Measurements from ENCODE around the gene MAEA.

Gene MAEA

GRCh38 chr4:1305781-1306455 is 16.2 kb downstream of the MAEA start:
- peak; percentile 32 for DNase-seq

- DNase-seq: no peak
These were observed 18.5 kb downstream of the MAEA start for GRCh38 chr4:1307951-1308735.

DNA sequence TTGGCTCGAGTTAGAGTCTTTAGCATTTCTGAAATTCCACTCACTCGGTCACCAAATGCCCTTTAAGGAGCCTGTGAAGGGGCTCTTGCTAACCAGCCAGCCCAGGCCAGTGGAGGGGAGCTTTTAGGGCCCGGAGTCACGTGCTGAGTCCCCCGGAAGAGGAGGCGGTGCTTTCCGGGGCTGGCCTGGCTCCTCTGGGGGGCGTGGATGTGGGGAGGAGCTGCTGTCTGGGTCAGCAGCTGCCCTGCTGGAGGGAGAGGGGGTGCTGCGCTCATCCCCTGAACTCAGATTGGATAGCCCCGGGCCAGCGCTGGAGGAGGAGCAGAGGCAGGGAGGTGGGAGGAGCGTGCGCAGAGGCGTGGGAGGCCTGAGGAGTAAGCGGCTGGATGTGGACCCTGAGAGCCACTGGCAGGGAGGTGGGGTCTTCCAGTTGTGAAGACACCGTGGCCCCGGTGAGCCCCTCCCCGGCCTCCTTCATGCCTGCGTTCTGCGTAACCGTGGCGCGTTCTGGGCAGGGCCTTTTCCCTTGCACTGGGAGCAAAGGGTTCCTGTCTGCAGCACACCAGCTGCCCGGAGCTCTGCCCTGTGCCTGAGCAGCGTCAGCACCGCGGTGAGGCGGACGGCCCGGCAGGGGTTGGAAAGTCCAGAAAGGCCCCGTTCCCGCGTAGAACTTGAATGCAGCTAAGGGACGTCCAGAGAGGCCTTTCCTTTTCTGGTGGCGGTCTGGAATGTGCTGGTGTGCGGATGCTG is 19.7 kb downstream of the MAEA start:
- peak; percentile 68 for DNase-seq

- no peak for DNase-seq
These were observed 20.5 kb downstream of the MAEA start for GRCh38 chr4:1310031-1310795.

DNA sequence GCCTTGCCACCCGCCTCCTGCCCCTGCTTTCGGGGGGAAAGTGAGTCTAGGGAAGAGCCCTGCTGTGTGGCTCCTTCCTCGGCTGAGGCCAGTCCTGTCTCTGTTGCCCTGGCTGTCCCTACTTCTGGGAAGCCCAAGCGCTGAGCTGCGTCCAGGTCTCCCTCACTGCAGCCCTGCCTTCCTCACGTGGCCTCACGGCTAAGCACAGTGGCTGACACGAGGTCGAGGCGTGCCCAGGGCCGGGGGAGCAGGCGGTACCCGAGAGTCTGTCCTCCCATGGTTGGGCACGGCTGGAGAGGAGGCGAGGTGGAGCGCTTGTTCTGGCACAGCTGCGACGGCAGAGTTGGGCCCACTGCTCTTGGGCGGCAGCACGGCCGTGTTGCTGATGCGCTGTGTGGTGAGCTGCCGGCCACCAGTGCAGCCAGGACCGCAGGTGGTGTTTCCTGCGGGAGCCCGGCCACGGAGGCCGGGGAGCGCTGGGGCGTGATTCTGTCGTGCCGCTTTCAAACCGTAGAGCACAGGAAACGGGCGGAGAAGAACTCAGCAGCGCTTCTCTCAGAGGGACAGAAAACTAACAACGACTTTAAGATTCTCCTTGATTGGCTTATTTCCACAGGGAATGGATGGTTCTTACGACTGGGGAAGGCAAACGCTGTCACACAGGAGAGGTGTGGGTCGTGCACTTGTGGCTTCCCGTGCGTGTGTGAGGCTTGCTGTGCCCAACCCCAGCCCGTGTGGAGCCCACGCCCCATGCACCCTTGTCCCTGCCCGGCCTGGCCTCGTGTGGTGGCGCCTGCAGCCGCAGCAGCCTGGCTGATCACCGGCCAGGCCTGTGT is 21.3 kb downstream of the MAEA start:
- peak; percentile 24 for DNase-seq

DNA sequence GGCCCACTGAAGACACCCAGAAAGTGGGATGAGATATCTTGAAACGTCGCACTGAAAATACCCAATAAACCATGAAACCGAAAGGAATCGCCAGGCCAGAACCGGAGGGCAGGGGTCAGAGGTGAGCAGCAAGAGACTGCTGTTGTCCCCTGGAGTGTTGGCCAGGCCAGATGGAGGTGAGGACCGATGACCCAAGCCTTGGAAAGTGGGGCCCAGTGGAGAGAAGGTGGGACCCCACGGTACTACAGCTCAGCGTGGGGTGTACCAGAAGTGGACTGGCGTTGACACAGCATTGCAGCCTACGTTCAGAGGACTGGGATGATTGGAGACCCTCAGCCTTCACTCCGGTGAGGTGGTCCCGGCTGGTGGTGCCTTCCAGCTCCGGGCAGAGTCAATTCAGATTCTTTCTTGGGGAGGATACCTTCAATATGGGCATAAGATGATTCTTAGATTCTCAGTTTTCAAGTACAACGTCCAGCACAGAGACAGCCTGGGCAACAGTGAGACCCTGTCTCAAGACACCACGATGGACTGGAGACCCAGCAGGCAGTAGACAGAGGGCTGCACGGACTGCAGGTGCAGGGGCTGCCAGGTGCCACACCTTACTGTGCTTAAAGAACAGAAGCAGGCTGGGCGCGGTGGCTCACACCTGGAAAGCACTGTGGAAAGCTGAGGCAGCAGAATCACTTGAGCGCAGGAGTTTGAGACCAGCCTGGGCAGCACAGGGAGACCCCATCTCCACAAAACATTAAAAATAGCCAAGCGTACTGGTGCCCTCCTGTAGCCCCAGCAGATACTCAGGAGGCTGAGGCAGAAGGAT is 23.3 kb downstream of the MAEA start:
- DNase-seq: no peak

GRCh38 chr4:1315306-1315705 is 25.6 kb downstream of the MAEA start:
- DNase-seq: no peak

DNA sequence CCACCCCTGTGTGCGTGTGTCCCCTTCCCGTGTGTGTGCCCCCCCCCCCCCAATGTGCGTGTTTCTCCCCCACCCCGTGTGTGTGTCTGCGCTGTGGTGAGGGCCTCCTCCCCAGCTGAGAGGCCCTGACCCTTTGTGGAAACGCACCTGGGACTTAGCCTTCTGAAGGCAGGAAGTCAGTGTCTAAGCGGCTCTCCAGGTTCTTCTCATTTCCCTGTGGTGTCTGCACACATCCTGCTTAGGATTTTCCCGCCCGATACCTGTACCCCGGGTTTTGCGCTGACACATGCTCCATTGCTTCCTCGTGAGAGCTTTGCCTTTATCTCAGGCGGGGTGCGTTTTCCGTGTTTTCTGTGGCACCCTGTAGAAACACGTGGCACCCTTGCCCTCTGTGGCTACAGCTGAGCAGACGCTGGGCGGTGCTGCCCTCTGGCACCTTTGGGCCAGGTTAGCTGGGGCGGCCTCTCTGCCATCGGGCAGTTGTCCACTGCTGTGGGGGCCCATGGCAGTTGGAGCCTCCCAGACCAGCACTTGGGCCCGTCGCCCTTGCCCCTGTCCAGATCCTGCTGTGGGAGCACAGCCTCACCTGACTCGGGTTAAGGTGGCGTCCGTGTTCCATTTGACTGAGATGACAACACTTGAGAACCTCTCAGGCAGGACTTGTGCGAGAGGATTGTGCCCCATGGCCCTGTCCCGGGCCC is 26.3 kb downstream of the MAEA start:
- DNase-seq: no peak

DNA sequence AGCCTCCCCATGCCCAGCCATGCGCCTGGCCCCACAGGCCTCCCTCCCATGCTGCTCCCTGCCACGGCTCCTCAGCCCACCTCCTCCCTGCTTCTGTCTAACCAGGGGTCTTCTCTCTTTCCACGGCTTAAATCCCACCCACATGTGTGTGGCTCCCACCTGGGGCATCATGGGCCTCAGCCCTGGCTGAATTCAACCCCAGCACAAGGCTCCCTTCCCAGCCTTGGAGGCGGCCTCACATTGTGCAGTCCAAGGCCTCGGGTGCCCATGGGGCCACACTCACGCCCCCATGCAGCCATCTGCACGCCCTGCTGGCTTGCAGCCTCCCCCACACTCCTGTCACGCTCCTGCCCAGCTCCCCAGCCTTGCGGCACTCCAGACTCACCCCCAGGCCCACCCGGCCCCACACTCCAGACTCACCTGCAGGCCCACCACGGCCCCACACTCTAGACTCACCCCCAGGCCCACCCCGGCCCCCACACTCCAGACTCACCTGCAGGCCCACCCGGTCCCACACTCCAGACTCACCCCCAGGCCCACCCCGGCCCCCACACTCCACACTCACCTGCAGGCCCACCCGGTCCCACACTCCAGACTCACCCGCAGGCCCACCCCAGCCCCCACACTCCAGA is 27.0 kb downstream of the MAEA start:
- no peak for DNase-seq

DNA sequence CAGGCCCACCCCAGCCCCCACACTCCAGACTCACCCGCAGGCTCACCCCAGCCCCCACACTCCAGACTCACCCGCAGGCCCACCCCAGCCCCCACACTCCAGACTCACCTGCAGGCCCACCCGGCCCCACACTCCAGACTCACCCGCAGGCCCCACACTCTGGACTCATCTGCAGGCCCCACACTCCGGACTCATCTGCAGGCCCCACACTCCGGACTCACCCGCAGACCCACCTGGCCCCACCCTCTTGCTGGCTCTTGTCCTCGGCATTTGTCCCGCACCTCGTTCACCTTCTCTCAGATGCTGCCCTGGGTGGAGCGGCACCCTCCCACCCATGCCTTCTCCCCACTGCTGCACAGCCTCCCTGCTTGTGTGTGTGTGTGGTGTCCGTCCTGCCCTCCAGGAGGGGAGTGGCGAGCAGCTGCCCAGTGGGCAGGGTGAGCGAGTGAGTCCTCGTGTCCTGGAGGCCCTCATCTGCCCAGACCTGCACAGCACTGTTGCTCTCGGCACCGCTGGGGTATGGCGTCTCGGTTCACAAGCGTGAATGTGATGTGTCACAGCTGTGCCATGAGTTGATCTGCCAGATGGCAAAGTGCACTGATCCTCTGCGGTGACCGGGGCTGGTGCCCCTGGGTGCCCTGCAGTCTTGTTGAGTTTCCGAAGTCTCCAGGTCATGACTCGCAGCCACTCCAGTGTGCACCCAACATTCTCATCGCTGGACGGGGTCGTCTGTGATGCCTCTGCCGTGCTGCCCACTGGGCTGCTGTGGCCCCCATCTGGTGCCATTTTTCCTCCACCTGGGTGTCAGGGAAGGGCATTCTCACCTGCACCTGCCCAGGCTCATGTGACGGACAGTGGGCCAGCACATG is 27.7 kb downstream of the MAEA start:
- DNase-seq: no peak

DNA sequence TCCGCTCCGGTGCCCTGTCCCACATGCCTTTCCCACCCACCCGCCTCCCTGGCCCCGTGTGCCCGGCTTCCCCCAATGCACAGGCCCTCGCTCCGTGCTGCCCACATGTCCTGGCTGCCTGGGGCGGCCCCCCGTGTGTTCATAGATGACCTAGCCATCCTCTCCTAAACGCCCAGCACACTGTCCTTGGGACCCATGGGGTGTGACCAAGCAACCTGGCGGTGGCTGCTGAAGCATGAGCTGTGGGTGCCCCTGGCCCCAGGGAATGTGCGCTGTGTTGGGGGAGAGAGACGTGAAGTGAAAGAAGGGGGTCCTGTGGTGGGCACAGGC is 28.3 kb downstream of the MAEA start:
- DNase-seq: no peak

DNA sequence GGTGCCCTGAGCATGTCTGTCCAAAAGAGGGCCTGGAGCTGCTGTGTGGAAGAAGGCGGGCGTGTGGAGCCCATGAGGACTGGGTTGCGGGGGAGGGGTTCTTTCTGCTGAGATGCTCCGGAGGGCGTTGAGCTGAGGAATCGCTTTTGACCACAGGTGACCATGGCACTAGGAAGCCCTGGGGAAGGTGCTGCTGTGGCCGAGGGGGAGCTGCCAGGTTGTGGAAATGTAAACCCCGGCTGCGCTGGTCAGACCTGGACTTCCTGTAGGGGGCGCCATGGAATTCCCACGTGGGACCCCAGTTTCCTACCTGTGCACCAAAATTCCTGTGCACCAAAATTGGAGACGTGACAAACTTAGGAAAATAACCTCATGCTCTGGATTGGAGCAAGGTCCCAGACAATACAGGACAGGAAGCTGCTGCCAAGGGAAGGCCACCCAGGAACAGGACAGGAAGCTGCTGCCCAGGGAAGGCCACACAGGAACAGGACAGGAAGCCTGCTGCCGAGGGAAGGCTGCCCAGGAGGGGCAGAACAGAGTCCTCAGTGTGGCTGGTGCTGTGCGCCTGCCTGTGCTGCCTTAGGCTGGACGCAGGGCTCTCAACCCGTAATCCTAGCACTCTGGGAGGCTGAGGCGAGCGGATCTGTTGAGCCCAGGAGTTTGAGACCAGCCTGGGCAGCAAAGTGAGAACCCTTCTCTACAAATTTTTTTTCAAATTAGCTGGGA is 29.0 kb downstream of the MAEA start:
- DNase-seq: peak; percentile 32

DNA sequence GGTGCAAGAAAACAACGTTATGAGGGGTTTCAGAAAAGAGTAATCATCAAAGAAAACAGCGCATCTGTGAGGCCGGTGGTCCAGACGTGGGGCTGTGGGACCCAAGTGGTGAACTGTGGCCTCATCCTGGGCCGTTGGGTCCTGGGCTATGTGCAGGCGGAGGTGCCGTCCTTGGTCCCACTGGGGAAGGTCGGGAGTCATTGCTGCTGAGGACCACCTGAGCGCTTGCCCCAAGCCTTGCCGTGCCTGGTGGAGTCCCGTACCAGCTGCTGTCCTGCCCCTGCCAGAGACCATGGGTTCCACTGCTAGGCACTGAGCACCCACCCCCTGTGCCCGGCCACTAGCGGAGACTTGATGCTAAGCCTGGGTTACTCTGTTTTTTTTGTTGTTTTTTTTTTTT is 31.8 kb downstream of the MAEA start:
- no peak for DNase-seq

GRCh38 chr4:1321946-1322650 is 32.4 kb downstream of the MAEA start:
- DNase-seq: no peak

GRCh38 chr4:1323280-1323634 is 33.6 kb downstream of the MAEA start:
- DNase-seq: no peak

- DNase-seq: no peak
These were observed 34.1 kb downstream of the MAEA start for GRCh38 chr4:1323635-1324442.
